NCI-H2227 (cell line): Measurements from ENCODE around the gene UBD.

Experiments used
- DNase-seq: peaks from one replicate; lab custom pipeline; 2025; ENCODE audit not compliant: unreplicated experiment; lab: John Stamatoyannopoulos, UW

UBD gene

DNA sequence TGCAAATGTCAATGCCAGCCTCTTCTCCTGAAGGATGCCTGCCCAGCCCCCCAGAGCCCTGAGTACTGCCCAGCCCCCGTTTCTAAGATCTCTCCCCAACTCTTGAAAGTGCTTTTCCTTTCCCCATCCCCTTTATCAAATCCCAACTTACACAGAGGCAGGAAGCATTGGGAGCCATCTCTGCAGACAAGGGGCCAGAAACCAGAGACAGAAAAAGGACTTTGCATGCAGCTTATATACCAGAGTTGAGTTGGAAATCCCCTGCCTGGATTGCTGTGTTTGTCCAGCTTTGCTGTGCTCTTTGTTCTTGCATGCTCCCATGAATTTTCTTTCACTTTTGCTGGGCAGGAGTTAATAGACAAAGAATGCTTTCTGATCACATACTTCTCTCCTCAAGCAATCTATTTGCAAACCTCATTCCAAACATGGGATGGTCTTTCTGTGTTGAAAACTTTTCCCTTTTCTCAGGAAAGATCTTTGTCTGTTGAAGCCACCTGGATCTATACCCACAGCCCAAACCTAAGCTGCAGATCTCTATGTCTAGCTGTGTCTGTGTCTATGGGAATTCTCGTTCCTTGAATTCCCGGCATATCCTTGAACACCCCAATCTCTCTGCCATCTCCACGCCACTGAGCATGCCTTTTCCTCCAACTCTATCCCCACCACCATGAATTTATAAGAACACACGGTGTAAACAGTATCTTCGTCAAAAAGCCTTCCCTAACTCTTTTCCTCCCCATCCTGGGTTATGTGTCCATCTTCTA lies at the start of gene UBD:
Gene UBD, minus strand, starts transcription at position 209 of the 764 bp plus-strand sequence. Its CDS starts 31 bp downstream, at position 178.
- DNase-seq: no peak

DNA sequence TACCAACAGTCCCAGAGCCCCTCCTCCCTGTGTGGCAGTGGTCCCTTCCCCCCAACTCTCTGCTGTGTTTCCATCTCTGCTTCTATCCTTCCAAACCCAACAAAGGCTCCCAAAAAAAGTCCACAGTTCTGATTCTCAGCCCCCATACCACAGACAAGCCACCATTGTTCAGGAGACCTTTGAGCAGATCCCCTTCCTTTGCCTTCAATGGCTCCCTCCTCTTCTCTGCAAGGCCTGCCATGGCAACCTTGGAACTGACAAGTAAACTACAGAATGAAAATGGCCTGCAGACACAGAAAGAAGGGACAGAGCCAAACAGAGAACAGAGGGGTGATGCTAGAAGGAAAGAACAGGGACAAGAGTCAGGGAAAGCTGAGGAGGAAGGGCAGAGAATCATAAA lies 48.6 kb upstream of the UBD start:
- no peak for DNase-seq

DNA sequence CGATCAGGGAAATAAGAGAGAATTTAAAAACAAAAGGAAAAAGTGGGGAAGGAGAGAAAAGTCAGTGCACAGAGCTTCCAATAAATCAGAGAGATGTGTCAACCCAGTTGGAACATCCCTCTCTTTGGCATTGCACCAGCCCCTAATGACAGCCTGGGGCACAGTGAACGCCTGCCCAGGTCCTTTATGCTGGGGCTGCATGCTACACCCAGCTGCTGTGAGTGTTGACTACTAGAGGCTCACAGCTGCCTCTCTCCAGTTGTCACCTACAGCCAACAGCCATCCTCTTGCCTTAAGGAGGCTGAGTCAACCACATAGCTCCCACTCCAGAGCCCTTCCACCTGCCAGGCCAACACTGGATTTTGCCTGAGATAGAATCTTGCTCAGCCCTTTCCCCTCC lies 44.4 kb upstream of the UBD start:
- DNase-seq: peak; percentile 35

DNA sequence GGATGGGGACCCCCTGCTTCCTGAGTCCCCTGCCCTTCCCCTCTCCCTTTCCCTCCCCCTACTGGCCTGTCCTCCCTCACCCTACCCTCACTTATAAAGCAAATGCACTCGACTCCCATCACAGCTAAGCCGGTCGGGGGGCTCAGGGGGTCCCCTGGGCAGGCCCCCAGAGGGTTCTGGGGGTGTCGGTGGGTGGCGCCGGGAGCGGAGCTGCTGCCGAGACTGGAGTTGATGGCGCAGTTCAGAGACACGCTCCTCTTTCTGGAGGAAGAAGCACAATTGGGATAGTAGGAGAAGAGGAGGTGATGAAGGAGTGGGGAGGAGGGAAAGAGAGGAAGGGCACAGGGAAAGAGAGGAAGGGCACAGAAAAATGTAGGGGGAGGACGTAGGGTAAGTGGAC lies 43.9 kb upstream of the UBD start:
- no peak for DNase-seq

DNA sequence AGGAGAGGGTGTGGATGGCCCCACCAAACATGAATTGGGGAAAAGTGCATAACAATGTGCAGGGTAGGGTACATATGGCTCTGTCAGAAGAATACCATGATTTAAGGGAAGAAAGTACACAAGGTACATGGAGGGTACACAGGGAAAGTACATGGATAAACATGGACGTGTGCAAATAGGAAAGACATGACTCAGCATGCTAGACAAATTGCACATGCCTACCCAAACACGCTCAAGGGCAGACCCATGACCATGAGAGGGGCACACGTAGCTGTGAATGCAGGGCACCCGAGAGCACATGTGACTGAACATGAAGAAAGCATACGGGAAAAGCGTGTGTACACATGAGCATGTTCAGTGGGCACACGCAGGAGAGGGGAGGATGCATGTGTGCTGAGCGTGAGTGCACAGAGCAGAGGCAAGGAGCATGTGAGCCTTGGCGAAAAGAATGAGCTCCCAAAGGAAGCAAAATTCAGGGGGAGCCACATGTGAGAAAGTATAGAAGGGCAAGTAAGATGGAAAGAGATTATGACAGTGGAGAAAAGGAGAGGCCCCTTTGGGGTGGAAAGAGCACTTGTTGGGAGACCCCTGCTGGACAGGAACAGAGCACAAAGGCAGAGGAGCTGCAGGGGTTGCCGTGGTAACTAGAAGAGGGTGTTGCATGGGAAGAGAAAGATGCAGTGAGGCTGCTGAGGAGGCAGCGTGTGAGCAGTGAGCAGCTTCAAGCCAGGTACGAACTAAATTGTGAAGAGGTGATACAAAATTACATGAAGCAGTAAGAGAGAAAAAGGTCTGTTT lies 43.2 kb upstream of the UBD start:
- peak; percentile 78 for DNase-seq

DNA sequence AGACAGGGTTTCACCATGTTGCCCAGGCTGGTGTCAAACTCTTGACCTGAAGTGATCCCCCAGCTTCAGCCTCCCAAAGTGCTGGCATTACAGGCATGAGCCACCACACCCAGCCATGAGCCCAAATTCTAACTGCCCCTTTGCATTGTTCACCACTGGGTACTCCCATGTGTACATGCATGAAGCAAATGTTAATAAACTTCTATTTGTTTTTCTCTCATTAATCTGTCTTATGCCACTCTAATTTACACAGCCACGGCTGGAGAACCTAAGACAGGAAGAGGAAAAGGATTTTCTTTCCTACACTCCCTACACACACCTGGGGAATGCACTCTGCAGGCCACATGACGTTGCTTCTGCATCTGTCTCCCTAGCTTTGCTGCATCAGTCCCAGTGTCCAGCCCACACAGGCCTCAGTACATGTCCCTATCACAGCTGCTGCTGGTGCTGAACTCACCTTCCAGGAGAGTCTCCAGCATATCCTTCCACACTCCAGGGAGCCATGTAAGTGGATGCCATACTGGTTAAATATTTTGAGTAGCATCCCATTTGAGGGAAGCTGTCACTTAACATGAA lies 38.7 kb upstream of the UBD start:
- no peak for DNase-seq

DNA sequence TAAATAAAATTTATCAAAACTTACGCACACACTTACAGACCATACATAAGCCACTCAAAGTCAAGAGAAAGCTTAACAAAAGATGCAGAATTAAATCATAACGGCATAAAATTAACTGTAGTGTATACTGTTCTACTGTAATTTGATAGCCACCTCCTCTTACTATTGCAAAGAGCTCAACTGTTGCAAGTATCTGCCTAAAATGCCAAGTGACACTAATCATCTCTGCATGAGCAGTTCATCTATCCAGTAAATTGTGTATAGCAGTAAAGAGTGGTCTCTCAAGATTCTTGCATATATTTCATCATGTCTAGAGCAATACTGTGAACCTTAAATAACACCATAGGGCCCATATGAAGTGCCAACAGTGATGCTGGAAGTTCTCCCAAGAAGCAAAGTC lies 37.7 kb upstream of the UBD start:
- no peak for DNase-seq

DNA sequence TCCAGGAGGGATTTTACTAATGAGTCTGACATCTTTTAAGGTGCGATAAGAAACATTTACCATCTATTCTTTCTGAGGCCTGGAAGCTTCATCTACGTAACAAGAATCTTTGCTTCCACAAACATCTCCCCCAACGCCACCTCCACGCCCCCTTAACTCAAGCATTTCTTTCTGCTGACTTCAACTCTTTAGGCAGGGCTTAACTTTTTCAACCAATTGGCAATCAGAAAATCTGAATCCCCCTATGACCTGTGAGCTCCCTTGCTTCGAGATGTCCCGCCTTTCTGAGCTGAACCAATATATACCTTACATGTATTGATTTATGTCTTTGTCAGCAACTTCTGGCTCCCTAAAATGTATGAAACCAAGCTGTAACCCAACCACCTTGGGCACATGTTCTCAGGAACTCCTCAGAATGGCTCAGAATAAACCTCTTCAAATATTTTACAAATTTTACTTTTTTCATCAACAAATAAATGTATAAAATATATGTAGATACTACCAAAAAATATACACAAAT lies 36.9 kb upstream of the UBD start:
- no peak for DNase-seq

DNA sequence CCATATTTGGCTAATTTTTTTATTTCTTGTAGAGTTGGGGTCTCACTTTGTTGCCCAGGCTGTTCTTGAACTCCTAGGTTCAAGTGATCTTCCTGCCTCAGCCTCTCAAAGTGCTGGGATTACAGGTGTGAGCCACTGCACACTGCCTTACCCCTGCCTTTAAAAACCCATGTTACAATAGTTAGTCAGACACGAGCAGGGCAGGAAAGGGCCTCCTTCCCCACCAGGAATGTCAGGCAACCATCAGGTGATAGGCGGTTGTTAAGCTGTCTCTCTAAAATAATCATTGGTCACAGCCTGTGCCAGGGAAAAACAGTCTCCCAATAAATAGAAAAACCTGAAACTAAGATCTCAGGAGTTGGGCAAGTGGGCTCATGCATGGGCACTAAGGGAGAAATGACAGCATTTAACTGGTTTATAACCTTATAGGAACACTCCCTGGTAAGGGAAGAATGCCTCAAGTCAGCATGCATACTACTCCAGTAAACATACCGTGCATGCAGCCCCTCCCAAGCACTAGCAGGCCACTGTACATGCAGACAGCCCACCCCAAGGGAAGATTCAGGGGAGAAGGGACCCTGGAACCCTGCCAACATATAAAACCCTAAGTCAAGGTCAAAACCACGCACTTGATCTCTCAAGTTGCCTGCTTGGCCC lies 33.8 kb upstream of the UBD start:
- DNase-seq: no peak

DNA sequence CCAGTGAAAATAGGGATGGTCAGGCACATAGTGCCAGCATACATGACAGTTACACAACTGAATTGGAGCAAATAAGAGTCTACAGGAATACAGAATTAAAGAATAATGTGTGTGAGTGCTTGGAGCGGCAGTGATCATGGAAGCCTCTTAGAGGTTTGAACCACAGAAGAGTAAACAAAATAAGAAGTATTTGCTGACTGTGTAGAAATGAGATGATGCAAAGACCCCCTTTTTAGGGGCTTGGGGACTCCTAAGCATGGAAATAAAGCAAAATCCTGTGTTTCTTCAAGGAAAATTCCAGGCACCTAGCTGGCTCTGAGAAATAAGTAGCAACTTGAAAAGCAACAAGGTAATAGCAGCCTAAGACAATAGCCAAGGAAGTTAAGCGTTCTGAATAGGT lies 32.1 kb upstream of the UBD start:
- no peak for DNase-seq

DNA sequence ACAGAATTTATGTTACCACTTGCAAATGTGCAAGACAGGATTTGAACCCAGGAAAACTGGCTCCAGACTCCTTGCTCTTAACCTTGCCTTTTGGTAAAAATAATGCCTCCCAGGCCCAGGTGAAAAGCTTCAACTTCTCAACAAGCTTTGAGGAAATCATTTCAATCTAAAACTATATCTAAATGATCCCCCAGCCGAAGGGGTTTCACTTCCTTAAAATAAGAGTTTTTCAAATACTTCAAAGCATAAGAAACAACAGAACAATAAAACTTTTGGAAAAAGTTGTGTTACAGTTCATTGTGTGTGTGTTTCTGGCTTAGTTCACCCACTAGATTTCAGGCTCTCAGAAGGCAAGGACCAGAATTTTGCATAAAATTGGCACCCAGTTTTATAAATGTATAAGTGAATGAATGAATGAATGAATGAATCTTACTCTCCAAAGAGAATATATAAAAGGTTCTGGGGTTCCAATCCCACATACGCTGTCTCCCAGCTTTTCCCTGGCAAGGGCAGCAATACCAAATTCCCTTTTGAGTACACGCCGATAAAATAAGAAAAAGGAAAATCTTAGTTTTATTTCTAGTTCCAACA lies 30.8 kb upstream of the UBD start:
- no peak for DNase-seq

DNA sequence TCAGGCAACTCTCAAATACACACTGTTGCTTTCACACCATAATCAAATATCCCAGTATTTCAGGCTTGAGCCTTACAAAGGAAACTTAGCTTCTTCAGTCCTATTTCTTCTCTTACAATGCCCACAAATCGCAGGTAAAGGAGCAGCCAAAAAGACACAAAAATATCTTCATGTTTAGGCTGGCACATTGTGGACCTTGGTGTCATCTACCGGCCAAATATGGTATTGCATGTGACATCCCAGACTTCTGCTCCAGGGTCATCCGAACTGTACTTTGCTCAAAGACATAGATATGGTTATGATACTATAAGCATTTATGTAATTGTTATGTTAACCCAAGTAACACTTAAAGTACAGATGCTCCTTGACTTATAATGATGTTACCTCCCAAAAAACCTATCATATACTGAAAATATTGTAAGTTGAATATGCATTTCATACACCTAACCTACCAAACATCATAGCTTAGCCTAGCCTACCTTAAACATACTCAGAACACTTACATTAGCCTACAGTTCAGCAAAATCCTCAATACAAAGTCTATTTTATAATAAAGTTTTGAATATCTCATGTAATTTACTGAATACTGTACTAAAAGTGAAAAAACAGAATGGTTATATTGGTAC lies 30.0 kb upstream of the UBD start:
- DNase-seq: peak; percentile 75

DNA sequence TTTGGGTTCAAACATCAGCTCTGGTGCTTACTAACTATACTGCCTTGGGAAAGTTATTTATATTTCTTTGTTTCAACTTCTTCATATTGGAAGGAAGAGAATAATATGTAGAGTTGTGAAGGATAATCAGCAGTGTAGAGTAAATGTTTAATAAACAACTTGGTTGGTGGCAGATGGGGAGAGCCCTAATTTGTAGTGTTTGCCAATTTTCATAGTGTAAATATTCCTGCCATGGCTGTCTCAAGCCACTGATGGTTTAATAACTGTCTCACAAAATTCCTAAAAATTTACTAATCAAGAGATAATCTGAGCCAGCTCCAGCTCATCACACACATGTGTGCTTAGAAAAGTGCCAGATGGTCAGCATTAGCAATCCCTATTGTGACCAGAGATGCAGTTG lies 25.3 kb upstream of the UBD start, which contains the start of gene OR2H2:
Gene OR2H2, plus strand, starts transcription at position 301 of the 400 bp plus-strand sequence. CDS start 2,824 bp downstream, outside the sequence.
- DNase-seq: no peak

DNA sequence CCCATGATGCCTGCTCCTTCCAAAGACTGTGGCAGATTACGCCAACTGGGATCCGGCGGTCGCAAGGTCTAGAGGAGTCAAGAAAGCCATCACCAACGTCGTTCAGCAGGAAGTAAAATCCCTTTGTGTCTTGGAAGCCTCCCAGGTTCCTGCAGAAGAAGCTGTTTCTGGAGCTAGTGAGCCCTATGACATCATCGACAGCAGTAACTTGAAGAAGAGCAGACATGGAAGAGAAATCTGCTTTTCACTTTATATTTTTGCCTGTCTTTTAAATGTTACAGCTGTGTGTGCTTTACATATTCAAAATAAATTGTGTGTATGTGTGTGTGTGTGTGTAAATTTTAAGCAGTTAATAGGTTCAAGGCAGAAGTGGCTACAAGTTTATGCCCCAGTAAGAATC lies 18.0 kb upstream of the UBD start:
- DNase-seq: no peak

DNA sequence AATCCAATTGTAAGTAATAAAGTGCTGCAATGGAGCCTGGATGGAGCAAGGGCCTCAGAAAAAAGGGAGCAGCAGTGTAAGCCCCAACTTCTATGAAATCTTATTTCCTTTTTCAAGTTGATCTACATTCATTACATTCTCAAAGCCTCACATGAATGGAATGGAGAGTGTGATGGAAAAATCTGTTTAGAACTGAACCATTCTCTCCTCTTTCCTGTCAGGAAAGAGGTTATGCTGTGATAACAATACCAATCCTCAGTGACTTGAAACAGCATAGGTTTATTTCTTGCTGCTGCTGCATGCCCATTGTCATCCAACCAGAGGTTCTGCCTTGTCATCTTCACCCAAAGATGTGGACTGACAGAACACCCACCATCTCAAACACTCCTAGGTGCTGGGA lies 16.5 kb upstream of the UBD start:
- DNase-seq: no peak

DNA sequence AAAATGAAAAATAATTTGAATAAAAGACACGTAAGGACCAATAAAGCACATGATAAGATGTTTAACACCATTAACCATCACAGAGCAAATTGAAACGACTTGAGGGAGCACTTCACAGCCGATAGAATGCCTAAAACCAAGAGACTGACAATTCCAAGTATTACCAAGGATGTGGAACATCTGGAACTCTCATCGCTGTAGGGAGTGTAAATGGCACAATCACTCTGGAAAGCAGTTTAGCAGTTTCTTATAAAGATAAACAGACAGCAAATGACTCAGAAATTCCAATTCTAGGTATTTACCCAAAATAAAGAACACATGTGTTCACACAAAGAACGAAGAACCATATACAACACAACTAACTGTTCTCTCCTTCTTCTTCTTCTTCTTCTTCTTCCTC lies 8.5 kb upstream of the UBD start:
- no peak for DNase-seq

DNA sequence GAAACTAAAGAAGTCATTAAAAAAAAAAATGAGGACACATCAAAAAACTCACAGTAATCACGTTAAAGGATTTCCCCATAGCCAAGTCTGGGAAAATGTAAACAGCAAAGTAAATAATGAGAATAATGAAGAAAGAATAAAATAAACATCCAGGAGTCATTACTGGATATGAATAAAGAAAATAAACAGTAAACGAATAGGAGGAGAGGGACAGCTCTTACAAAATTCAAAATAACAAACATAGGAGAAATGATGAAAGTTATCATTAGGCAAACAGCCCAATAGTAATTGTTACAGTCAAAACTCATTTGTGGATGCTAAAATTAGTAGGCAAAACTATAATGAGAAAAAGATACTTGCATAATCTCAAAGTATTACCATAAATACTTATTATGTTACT lies 8.0 kb upstream of the UBD start:
- DNase-seq: no peak

DNA sequence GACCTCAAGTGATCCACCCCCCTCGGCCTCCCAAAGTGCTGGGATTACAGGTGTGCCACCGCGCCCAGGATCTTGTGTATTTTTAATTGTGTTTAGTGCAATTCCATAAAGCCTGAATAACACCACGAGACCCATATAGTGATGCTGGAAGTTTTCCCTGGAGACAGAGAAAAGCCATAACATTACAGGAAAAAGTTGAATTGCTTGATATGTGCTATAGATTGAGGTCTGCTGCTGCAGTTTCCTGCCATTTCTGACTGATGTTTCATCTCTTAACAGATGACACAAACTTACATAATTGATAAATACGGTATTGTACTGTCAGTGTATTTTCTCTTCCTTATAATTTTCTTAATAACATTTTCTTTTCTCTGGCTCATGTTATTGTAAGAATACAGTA lies 7.3 kb upstream of the UBD start:
- DNase-seq: no peak

DNA sequence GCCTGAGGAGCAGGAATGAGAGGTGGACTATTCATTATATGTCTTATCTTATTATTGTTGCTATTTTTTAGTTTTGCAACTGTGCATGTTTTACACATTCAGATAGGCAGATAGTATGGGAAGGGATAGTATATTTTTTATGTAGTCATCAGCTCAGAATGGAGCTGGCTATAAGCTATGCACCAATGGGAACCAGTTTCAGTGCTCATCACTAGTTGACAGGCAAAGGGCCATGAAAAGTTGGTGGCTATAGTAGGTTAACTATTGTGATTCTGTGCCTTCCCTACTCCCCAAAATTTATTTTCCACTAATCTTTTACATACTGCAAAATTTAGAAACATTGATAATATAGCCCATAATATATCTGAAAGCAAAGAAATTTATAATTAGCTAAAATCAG lies 5.3 kb upstream of the UBD start:
- DNase-seq: no peak

DNA sequence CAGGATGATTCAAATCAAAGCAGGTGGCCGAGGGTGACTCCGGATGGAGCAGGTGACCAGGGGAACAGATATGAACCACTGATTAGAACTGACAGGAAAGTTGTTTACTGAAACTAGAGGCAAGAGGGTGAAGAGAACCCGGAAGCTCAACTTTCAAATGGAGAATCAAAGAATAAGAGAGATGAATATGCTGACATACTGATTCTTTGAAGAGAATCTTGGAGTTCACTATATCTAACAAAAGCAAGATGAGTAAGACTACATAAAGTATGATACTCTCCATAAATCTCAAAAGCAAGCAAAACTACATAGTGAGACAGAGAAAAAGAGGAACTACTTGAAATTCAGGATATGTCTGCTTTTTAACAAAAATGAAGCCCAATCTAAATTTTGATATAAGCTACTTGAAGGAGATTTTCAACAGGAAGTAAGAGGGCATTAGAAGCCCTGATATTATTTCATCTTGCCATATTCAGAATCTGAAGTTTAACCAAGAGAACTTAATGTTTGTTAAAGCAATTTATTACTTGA lies 4.0 kb upstream of the UBD start:
- DNase-seq: no peak
